ENCODE data around the gene PHACTR4.

DNA sequence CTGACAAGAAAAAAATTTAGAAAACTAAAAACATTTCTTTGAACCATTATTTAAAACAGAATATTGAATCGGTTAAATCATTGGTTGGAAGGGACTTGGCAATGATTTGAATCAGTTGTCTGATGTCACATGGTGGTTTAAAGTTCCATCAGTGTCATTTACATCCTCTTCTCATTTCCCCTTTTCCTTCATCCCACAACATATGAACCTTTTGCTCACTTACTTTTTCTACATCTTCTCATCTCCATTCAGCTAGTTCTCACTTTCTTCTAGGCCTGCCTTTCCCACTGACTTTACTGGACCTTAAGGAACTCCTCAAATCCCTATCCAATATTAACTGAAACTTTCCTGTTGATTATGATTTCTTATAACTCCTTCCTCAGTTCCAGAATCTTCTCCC is 58.5 kb downstream of the PHACTR4 start:
- TF ChIP-seq, protein P1, sequence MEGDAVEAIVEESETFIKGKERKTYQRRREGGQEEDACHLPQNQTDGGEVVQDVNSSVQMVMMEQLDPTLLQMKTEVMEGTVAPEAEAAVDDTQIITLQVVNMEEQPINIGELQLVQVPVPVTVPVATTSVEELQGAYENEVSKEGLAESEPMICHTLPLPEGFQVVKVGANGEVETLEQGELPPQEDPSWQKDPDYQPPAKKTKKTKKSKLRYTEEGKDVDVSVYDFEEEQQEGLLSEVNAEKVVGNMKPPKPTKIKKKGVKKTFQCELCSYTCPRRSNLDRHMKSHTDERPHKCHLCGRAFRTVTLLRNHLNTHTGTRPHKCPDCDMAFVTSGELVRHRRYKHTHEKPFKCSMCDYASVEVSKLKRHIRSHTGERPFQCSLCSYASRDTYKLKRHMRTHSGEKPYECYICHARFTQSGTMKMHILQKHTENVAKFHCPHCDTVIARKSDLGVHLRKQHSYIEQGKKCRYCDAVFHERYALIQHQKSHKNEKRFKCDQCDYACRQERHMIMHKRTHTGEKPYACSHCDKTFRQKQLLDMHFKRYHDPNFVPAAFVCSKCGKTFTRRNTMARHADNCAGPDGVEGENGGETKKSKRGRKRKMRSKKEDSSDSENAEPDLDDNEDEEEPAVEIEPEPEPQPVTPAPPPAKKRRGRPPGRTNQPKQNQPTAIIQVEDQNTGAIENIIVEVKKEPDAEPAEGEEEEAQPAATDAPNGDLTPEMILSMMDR (IDR thresholded peaks at IDR 0.05): no peak
- TF ChIP-seq POLR2A (IDR thresholded peaks at IDR 0.05): no peak
